Cerebellar nuclear complex (tissue), 1 donor: ENCODE results near the gene ZNF784.

Experiments
- DNase-seq, 2 experiments: peaks; one replicate each; lab custom pipeline; 2025; lab: John Stamatoyannopoulos, UW

ZNF784 gene

DNA sequence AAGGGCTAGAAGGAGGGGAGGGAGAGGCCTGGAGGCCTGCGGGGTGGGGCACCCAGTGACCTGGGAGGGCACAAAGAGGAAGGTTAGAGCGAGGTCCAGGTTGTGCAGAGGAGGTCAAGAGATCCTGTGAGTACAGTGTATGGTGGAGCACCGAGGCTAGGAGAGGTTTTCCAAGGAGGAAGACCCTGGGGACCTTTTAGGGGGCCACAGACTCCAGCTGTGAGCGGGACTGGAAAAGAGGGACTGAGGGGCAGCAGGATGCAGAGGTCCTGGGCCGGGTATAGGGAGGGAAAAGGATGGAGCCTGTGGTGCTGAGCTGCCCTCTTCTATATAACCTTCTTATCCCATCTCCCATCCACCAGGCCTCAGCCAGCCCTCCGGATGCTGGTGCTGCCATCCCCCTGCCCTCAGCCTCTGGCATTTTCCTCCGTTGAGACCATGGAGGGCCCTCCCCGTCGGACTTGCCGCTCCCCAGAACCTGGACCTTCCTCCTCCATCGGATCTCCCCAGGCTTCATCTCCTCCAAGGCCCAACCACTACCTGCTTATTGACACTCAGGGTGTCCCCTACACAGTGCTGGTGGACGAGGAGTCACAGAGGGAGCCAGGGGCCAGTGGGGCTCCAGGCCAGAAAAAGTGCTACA is 19.9 kb upstream of the ZNF784 start:
- DNase-seq, result no peak

- no peak for DNase-seq
Observed at GRCh38 chr19:55643887-55644176, 19.5 kb upstream of the ZNF784 start.

DNA sequence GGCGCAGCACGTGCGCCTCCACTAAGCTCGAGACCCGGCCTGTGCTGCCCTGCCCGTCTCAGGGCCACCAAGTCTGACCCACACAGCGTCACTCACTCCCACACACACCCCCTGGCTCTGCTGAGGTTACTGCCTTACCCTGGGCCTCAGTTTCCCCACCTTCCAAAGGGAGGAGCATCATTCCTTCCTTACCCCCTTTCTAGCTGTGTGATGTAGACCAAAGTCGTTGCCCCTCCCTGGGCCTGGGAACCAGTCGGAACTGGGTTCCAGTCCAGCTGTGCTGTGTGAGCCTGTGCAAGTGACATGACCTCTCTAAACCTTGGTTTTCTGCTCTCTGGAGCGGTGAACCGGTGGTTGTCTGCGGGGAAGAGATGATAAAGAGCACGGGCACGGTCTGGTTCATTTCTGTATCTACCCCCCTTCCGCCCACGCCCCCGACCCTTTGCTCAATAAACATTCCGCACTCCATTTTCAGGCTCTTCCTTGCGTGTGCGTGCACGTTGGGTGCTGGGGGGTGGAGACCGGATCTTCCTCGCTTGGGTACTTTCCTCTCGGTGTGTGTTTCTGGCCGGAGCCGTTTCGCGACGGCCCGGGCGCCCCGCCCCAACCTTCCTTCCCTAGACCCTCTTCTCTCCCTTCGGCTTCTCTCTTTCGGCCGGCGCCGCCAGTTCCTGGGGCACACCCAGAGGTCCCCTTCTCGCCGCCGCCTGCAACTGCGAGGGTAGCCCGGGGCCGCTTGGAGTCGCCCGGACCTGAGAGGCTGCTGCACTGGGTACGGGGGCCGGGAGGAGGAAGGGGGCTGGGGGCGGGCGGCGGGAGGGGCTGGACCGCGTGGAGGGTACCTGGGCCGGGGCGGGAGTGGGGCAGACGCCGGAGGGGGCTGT is 18.9 kb upstream of the ZNF784 start, which contains the start of gene ZNF581:
TSS of gene ZNF581 (plus strand) at position 647 of the 884 bp plus-strand sequence. CDS start 923 bp downstream, outside the sequence.
- DNase-seq, result peak in 1 of 2 experiments; percentile 2

DNA sequence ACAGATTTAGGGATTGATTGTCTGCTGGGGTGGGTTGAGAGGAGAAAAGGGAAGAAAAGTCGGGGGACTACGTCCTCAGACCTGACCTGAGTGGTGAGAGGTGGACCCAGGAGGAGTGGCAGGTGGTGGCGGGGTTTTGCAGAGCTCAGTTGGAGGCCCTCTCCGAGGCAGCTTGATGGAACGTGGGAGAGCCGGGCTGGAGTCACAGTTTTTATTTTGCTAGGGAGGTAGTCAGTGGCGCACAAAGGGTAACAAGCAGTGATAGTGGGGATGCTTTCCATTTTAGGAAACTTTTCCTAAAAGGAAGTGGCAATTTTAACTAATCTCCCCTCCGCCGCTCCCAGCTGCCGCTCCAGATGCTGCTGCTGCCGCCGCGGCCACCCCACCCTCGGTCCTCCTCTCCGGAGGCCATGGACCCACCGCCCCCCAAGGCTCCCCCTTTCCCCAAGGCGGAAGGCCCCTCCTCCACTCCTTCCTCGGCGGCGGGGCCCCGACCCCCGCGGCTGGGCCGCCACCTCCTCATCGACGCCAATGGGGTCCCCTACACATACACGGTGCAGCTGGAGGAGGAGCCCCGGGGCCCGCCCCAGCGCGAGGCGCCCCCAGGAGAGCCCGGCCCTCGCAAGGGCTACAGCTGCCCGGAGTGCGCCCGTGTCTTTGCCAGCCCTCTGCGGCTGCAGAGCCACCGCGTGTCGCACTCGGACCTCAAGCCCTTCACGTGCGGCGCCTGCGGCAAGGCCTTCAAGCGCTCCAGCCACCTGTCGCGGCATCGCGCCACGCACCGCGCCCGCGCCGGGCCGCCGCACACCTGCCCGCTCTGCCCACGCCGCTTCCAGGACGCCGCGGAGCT is 18.0 kb upstream of the ZNF784 start:
- DNase-seq, result no peak

- no peak for DNase-seq
Observed at GRCh38 chr19:55641426-55642152, 17.2 kb upstream of the ZNF784 start.

DNA sequence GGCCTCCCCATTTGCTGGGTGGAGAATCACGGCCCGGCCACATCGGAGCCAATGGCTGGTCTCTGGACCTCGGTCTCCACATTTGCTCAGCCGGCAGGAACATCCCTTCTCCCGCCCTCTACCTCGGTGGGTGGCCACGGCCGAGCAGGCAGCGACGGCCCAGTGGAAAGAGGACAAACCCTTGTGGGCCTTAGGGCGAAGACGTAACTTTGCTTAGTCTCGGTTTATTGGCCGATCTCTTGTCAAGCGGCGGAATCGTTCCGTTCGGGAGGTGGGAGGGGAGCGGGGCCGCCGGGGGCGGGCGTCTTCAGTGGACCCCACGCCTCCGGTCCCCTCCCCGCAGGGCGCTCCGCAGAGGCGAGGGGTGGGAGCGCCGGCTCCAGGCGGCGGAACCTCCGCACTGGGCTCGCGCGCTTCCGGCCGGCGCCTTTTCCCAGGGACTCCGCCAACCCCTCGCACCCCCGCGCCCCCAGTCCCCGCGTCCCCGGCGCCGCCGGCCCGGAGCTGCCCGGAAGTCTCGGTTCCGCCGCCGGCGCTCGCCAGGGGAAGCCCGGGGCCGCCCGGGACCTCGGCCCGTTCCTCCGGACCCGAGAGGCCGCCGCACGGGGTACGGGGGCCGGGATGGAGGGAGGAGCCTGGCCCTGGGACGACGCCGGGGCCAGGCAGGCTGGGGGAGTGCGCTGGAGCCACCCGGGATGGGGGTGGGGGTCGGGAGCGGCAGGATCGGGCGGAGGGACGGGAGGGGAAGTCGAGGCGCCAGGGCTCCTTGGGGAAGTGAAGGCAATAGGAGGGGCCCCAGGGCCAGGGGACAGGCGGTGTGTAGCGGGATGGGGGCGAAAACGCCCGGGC is 16.4 kb upstream of the ZNF784 start, which contains the start of gene ZNF580:
TSS of gene ZNF580 (plus strand) at position 426 of the 849 bp plus-strand sequence. CDS start 1,507 bp downstream, outside the sequence.
- no peak for DNase-seq

- no peak for DNase-seq
Observed at GRCh38 chr19:55640043-55640576, 15.7 kb upstream of the ZNF784 start.

DNA sequence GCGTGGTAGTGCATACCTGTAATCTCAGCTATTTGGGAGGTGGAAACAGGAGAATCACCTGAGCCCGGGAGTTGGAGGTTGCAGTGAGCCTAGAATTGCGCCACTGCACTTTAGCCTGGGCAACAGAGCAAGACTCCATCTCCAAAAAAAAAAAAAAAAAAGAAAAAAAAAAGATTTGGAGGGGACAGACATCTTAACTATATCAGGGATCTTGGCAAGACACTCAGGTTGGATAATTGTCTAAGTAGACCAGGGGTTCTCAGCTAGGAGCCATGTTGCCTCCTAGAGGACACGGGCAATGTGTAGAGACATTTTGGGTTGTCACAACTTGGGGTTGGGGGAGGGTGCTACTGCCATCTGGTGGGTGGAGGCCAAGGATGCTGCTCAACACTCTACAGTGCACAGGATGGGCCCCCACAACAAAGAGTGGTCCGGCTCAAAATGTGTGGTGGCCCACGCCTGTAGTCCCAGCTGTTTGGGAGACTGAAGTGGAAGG is 14.5 kb upstream of the ZNF784 start:
- no peak for DNase-seq

DNA sequence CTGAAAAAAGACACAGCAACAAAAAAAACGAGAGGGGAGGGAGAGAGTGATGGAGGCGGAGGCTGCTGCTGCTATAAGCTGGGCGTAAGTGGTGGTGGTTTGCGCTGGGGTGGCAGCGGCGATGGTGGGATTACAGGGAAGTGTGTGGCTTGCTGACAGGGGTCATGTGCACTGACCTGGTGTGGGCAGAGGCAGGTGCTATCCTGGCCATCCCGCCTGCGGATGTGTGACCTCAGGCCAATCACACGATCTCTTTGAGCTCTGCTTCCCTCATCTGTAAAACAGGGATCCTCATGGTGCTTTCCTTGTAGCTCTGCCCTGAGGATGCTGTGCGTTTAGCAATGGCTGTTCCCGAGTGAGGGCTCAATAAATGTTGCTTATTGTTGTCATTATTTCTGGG is 13.2 kb upstream of the ZNF784 start:
- DNase-seq, result no peak

DNA sequence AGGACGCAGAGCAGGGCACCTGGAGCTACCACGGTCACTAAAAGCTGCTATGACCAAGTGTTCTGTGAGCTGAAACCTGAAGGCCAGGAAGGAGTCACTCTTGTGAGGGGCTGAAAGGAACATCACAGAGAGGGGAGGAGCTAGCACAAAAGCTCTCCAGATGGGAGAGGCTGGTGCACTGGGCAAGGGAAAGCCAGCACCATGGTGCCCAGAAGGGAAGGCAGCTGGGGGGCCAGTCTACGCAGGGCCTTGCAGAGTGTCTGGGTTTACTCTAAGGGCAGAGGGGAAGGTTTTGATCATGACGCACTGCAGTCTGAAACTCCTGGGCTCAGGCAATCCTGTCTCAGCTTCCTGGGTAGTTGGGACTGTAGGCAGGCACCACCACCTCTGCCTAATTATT is 12.4 kb upstream of the ZNF784 start:
- DNase-seq, result no peak

- DNase-seq, result no peak
Observed at GRCh38 chr19:55635856-55636440, 11.6 kb upstream of the ZNF784 start.

GRCh38 chr19:55635334-55635717 is 11.0 kb upstream of the ZNF784 start:
- DNase-seq, result no peak

- no peak for DNase-seq
Observed at GRCh38 chr19:55633861-55634260, 9.5 kb upstream of the ZNF784 start.

GRCh38 chr19:55632463-55632834 is 8.1 kb upstream of the ZNF784 start:
- DNase-seq, result peak in 1 of 2 experiments; percentile 75

DNA sequence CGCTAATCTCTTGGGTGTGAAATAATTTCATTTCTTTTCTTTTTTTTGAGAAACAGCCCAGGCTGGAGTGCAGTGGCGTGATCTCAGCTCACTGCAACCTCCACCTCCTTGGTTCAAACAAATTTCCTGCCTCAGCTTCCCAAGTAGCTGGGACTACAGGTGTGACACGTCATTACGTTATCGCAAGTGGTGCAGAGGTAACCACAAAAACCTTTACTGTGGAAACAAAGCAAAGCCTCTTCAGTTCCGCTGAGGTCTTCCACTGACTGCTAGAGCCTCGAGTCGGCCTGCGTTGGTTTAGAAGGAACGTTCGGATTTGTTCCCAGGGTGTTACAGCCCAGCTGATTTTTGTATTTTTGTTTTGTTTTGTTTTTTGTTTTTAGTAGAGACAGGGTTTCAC is 2.0 kb upstream of the ZNF784 start:
- no peak for DNase-seq

GRCh38 chr19:55625004-55625326 is 599 bp upstream of the ZNF784 start:
- DNase-seq, result no peak

GRCh38 chr19:55623561-55623960 is 805 bp downstream of the ZNF784 start:
- no peak for DNase-seq

GRCh38 chr19:55623130-55623529 is 1.2 kb downstream of the ZNF784 start:
- no peak for DNase-seq

DNA sequence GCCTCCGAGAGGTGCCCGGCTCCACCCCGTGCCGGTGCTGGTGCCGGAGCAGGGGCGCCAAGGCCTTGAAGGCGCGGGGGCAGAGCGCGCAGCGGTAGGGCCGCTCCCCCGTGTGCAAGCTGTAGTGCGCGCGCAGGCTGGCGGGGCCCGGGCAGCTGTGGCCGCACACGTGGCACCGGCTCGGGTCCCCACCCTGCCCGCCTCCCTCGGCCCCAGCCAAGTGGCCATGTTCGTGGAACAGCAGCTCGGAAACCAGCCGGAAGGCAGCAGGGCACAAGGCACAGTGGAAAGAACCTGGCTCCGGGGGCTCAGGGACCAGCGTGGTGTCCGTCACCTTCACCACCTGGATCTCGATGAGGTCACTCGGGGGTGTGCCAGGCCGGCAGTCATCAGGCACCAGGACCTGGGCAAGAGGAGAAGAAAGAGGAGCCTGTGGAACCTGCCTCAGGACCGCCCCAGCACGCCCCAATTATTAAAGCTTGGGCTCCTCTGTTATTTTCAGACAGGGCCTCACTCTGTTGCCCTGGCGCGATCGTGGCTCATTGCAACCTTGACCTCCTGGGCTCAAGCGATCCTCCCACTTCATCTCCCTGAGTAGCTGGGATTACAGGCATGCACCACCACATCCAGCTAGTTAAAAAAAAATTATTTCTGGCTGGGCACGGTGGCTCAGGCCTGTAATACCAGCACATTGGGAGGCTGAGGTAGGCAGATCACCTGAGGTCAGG is 2.0 kb downstream of the ZNF784 start:
- no peak for DNase-seq
